GM12878 (cell line): ENCODE data around the gene TMEM17. TPM values are rescaled to one million over a fixed set of nuclear protein-coding genes. Genes with fewer than 3 reads are reported as not detected.
A peak's percentile ranks its signal among the peaks of the same experiment; 100 is the strongest.

ENCODE experiments used
- BCL11A ChIP-seq: IDR thresholded peaks from 2 replicates; pipeline ENCODE4 v1.6.1; 2011; ENCODE audit warnings: low read depth, low read length
- BCL3 ChIP-seq: IDR thresholded peaks from 2 replicates; pipeline ENCODE4 v1.6.1; 2011; ENCODE audit warnings: borderline replicate concordance, low read depth, mild to moderate bottlenecking, moderate library complexity, low read length; ENCODE audit not compliant: insufficient read depth, poor library complexity, severe bottlenecking
- BHLHE40 ChIP-seq, 2 experiments: fragments of 450-650 bp in 1 of 2; IDR thresholded peaks; 2 replicates each; pipeline ENCODE4 v1.6.1; 2011 to 2017; ENCODE audit warnings: low read depth in 2 of 2, borderline replicate concordance in 1 of 2, improper control_type of control experiment in 1 of 2, low read length in 1 of 2, mild to moderate bottlenecking in 1 of 2
- CTCF ChIP-seq, 3 experiments: IDR thresholded peaks in 2 of 3; conservative IDR thresholded peaks in 1 of 3; 2 replicates each; pipeline ENCODE4 v1.5.1; 2011; ENCODE audit warnings: low read depth in 3 of 3, low read length in 3 of 3, mild to moderate bottlenecking in 3 of 3, control low read depth in 2 of 3, moderate library complexity in 2 of 3, inconsistent platforms in 1 of 3, mixed read lengths in 1 of 3; ENCODE audit not compliant: control insufficient read depth in 2 of 3, insufficient read depth in 1 of 3; ENCODE audit errors: extremely low read depth in 1 of 3
- ETV6 ChIP-seq, 2 experiments: fragments of 450-650 bp in 1 of 2; IDR thresholded peaks in 1 of 2; conservative IDR thresholded peaks in 1 of 2; 2 replicates each; pipeline ENCODE4 v1.6.1; 2014; ENCODE audit warnings: antibody characterized with exemption in 1 of 2, borderline replicate concordance in 1 of 2, low read depth in 1 of 2, mild to moderate bottlenecking in 1 of 2, moderate library complexity in 1 of 2
- GATAD2B ChIP-seq: fragments of 450-650 bp; conservative IDR thresholded peaks from 2 replicates; pipeline ENCODE4 v1.6.1; 2017; ENCODE audit warnings: low read depth, mild to moderate bottlenecking, moderate library complexity
- JUNB ChIP-seq: IDR thresholded peaks from 2 replicates; pipeline ENCODE4 v1.6.1; 2016; ENCODE audit warnings: antibody characterized with exemption, mild to moderate bottlenecking
- KDM1A ChIP-seq: fragments of 200-600 bp; sonication (generic); IDR thresholded peaks from 2 replicates; pipeline ENCODE4 v1.6.1; 2016; ENCODE audit warnings: borderline replicate concordance
- NBN ChIP-seq: fragments of 450-650 bp; IDR thresholded peaks from 2 replicates; pipeline ENCODE4 v1.6.1; 2016
- NFYB ChIP-seq: IDR thresholded peaks from 2 replicates; pipeline ENCODE4 v1.6.1; 2011; ENCODE audit warnings: low read depth, mild to moderate bottlenecking, low read length, improper control_type of control experiment, moderate library complexity; ENCODE audit not compliant: insufficient read depth
- PBX3 ChIP-seq: IDR thresholded peaks from 2 replicates; pipeline ENCODE4 v1.6.1; 2011; ENCODE audit warnings: mild to moderate bottlenecking, low read depth, low read length, moderate library complexity; ENCODE audit not compliant: insufficient replicate concordance
- PKNOX1 ChIP-seq: fragments of 450-650 bp; IDR thresholded peaks from 2 replicates; pipeline ENCODE4 v1.6.1; 2016; ENCODE audit warnings: mild to moderate bottlenecking
- POLR2A ChIP-seq: IDR thresholded peaks from 2 replicates; pipeline ENCODE4 v1.6.1; 2011; ENCODE audit warnings: low read depth, mild to moderate bottlenecking, low read length
- POLR2AphosphoS2 ChIP-seq: IDR thresholded peaks from 2 replicates; pipeline ENCODE4 v1.6.1; 2011; ENCODE audit warnings: low read depth, mild to moderate bottlenecking, low read length, improper control_type of control experiment, moderate library complexity
- SP1 ChIP-seq: IDR thresholded peaks from one replicate; pipeline ENCODE4 v1.6.1; 2011; ENCODE audit warnings: low read depth, low read length
- USF2 ChIP-seq: IDR thresholded peaks from 2 replicates; pipeline ENCODE4 v1.6.1; 2011; ENCODE audit warnings: low read depth, low read length, improper control_type of control experiment, borderline replicate concordance
- ZNF274 ChIP-seq: IDR thresholded peaks from one replicate; pipeline ENCODE4 v1.8.0; 2011; ENCODE audit not compliant: insufficient read length, insufficient read depth
- ZNF687 ChIP-seq: fragments of 450-650 bp; IDR thresholded peaks from 2 replicates; pipeline ENCODE4 v1.6.1; 2017; ENCODE audit warnings: mild to moderate bottlenecking, moderate library complexity
- polyA plus RNA-seq, 11 experiments: library from polyadenylated mRNA; depleted of rRNA in 4 of 11; unstranded in 6 of 11; stranded (reverse) in 5 of 11; fragments of >200 nt; fragmentation: Nextera tagmentation in 4 of 11; fragmentation: Illumina TruSeq in 1 of 11; extraction: Ambion mirVana in 4 of 11; extraction: Trizol in 1 of 11; gene quantifications; 1 replicate in 1 of 11; 2 replicates in 10 of 11; pipeline versions ENCODE4 v1.2.1 to v1.2.3, GENCODE V29; 2011 to 2016; ENCODE audit warnings: inconsistent platforms in 2 of 11, missing spikeins in 2 of 11, low read depth in 1 of 11
- total RNA-seq, 4 experiments: library from RNA; depleted of rRNA in 3 of 4; stranded (reverse); fragments of >200 nt in 3 of 4; fragmentation: Illumina TruSeq in 1 of 4; extraction: Trizol in 1 of 4; gene quantifications; 2 replicates each; pipeline versions ENCODE4 v1.2.1 to v1.2.3, GENCODE V29; 2013 to 2021

Gene TMEM17
- total and polyA plus RNA-seq, 10 of the 15 experiments (the other 5 are each of a cell fraction or from before 2014, with no cell fraction given) = 0.87 to 2.6 (median 1.4) TPM

GRCh38 chr2:62456721-62457539 is 49.1 kb downstream of the TMEM17 start (continued):
- TF ChIP-seq BCL11A = no peak
- no peak for TF ChIP-seq KDM1A
- no peak for TF ChIP-seq SP1
- TF ChIP-seq JUNB = no peak
- TF ChIP-seq GATAD2B = peak; percentile 84
- no peak for TF ChIP-seq POLR2AphosphoS2
- TF ChIP-seq PKNOX1 = no peak
- TF ChIP-seq BCL3 = no peak
- TF ChIP-seq POLR2A = no peak
- no peak for TF ChIP-seq ZNF274
- TF ChIP-seq PBX3 = no peak
- TF ChIP-seq NBN = no peak
- TF ChIP-seq NFYB = no peak
- no peak for TF ChIP-seq ETV6 (conservative IDR thresholded peaks at IDR 0.05 in 1 of 2, IDR thresholded peaks at IDR 0.05 in 1 of 2; ENCODE audit: borderline replicate concordance in 1 of 2, low read depth in 1 of 2)
- TF ChIP-seq ZNF687 = no peak
- peak; percentile 41 to 55; a peak in 3 of 4 replicates for TF ChIP-seq BHLHE40 (IDR thresholded peaks at IDR 0.05; ENCODE audit: borderline replicate concordance in 1 of 2, low read depth in 2 of 2, low read length in 1 of 2)
- TF ChIP-seq CTCF (IDR thresholded peaks at IDR 0.05 in 2 of 3, conservative IDR thresholded peaks at IDR 0.05 in 1 of 3; ENCODE audit: control insufficient read depth in 2 of 3, extremely low read depth in 1 of 3, insufficient read depth in 1 of 3, low read depth in 3 of 3, low read length in 3 of 3) = peak; percentile 87 to 96 (median 88)
- no peak for TF ChIP-seq USF2
